Breast epithelium (tissue), 3 donors: ENCODE data around the gene LRRC49.

Experiments used
- POLR2A ChIP-seq: fragments of 450-650 bp; IDR thresholded peaks from one replicate; pipeline ENCODE4 v1.6.1; 2016; ENCODE audit warnings: antibody characterized with exemption, mild to moderate bottlenecking, moderate library complexity
- POLR2AphosphoS5 ChIP-seq, 3 donors: sonication (generic); formaldehyde crosslinking; IDR thresholded peaks; one replicate each; pipeline ENCODE4 v1.6.1; 2017; ENCODE audit warnings: antibody characterized with exemption in 3 of 3
- TF ChIP-seq, protein P1 (sequence below), 3 donors: fragments of 450-650 bp; IDR thresholded peaks; one replicate each; pipeline ENCODE4 v1.5.1; 2016 to 2017; ENCODE audit warnings: antibody characterized with exemption in 3 of 3, mild to moderate bottlenecking in 3 of 3, moderate library complexity in 3 of 3

DNA sequence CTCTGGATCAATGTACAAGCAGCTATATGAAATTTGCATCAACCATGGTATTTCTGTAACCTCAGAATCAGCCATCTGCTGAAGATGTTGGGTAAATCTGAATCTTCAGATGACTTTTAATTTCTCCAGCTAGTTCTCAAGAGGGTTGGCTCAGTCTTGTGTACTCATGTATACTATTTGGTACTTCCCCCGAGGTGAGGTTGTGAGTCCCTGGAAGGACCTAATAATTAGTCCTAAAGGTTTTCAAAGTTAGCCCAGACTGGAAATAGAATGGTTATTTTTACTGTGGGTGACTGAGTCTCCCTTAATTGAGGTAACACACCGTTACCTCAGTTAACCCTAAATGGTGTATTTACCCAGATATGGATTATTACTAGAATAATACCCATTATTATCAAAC is 118.4 kb downstream of the LRRC49 start:
- TF ChIP-seq, protein P1, sequence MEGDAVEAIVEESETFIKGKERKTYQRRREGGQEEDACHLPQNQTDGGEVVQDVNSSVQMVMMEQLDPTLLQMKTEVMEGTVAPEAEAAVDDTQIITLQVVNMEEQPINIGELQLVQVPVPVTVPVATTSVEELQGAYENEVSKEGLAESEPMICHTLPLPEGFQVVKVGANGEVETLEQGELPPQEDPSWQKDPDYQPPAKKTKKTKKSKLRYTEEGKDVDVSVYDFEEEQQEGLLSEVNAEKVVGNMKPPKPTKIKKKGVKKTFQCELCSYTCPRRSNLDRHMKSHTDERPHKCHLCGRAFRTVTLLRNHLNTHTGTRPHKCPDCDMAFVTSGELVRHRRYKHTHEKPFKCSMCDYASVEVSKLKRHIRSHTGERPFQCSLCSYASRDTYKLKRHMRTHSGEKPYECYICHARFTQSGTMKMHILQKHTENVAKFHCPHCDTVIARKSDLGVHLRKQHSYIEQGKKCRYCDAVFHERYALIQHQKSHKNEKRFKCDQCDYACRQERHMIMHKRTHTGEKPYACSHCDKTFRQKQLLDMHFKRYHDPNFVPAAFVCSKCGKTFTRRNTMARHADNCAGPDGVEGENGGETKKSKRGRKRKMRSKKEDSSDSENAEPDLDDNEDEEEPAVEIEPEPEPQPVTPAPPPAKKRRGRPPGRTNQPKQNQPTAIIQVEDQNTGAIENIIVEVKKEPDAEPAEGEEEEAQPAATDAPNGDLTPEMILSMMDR (IDR thresholded peaks at IDR 0.05), result no peak
- TF ChIP-seq POLR2A (no peak), POLR2AphosphoS5 (IDR thresholded peaks at IDR 0.05) (no peak)
